ENCODE data around the gene PARG. TPM values are rescaled to one million over a fixed set of nuclear protein-coding genes. Genes with fewer than 3 reads are reported as not detected.
"Not testable (repeated sequence)": the region's sequence is repeated elsewhere in the genome, so short reads cannot be mapped to it uniquely, and the experiment has no call there.

Gene PARG
- total RNA-seq, 6 experiments from 2014 or later, result 18.0 to 23.7 (median 20.9) TPM

DNA sequence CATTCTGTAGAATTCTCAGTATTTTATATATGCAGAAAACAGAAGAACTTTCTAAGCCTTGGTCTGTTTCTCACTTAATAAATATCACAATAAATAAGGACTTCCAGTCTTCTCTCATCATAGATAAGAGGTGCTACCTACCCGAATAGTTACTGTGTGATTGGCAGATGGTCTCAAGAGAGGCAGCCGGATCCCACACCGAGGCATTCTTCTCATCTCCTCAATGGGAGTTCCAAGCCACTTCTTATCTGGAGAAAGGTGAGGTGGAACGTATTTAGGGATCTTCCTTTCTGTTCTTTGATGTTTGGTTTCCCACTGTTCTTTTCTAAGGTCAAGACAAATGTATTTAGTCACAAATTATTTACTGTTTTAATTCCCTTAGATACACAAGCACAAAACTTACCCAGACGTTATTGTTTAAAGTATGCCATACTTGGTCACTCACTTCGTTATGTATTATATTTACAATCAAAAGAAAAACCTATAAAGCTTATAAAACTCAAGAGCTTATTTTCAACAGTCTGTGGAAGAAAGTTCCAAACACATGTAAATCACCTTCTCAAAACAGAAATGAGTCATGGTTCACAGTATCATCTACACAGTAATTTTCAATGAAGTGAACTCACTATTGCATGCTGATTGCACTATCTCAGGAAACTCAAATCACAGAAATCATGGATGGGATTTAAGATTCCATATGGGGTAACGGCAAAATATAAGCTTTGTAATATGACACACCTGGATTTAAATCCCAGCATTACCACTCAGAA is 9.7 kb downstream of the PARG start:
- not testable (repeated sequence) for H3K9me3 Mint-ChIP-seq; DNase-seq; H3K27me3 Mint-ChIP-seq (ENCODE audit: insufficient read depth); H3K36me3 Mint-ChIP-seq (ENCODE audit: low read depth); H3K4me3 Mint-ChIP-seq; H3K27ac Mint-ChIP-seq
- peaks cover 12% of the 10 kb centered on the region for H3K4me1 Mint-ChIP-seq (ENCODE audit: low read depth)

DNA sequence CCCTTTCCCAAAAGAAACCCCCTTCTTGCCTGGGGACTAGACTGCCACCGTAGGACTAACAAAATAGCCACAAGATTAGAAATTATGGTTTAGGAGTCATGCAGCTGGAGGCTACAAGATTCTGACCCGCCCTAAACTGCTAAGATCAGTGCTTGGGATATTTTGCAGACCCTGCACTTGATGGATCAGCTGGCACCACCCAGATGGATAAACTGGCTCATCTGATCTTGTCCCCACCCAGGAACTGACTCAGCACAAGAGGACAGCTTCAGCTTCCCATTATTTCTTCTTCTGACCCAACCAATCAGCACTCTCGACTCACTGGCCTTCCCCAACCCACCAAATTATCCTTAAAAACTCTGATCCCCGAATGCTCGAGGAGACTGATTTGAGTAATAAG is 10.6 kb downstream of the PARG start:
- not testable (repeated sequence) for H3K9me3 Mint-ChIP-seq; H3K4me1 Mint-ChIP-seq (ENCODE audit: low read depth); H3K27me3 Mint-ChIP-seq (ENCODE audit: insufficient read depth); H3K27ac Mint-ChIP-seq; H3K36me3 Mint-ChIP-seq (ENCODE audit: low read depth); DNase-seq; H3K4me3 Mint-ChIP-seq

DNA sequence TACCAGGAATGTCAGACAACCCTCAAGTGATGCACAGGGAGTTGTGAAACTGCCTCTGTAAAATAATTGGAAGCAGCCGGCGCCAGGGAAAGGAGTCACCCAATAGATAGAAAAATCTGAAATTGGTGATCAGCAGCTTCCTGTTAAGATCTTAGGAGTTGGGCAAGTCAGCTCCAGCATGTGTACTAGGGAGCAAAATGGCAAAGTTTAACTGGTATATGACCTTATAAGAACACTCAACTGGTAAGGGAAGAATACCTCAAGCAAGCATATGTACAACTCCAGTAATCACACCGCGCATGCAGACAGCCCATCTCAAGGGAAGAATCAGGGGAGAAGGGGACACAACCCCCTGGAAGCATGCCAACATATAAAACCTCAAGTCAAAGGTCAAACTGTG is 18.3 kb downstream of the PARG start:
- H3K4me1 Mint-ChIP-seq (ENCODE audit: low read depth); H3K9me3 Mint-ChIP-seq; H3K27me3 Mint-ChIP-seq (ENCODE audit: insufficient read depth); H3K4me3 Mint-ChIP-seq; H3K27ac Mint-ChIP-seq; DNase-seq; H3K36me3 Mint-ChIP-seq (ENCODE audit: low read depth): not testable (repeated sequence)

DNA sequence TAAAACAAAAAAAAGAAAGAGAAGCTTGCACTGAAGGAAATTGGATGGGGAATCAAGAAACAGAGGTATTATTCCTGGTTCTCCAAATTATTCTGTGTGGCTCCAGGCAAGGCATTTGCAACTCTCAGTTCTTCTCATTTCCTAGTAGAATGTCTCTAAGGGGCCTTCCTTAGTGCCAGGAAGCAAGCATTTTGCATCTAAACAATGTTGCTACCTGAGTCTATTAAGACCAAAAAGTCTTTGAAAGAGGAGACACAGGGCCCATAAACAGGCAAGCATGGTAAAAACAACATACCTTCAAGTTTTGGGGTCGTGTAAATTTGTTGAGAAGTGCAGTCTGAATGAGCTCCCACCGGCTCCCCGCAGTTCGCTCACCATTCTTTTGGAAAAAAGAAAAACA is 19.8 kb downstream of the PARG start:
- H3K36me3 Mint-ChIP-seq (ENCODE audit: low read depth); H3K27me3 Mint-ChIP-seq (ENCODE audit: insufficient read depth); DNase-seq; H3K4me3 Mint-ChIP-seq; H3K4me1 Mint-ChIP-seq (ENCODE audit: low read depth); H3K27ac Mint-ChIP-seq; H3K9me3 Mint-ChIP-seq: not testable (repeated sequence)

DNA sequence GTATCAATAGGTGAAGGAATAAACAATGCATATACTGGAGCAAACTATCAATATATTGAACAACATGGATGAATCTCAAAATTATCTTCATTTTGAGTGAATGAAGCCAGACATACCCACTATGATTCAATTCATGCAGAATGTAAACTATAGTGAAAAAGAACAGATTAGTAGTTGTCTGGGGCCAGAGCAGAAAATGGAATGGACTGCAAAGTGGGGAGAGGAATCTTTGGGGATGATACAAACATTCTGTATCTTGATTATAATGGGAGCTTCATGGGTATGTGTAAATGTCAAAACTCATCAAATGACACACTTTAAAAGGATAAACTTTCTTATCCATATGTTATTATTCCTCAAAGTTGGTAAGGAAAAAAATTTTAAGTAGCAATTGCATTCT is 23.9 kb downstream of the PARG start:
- not testable (repeated sequence) for H3K9me3 Mint-ChIP-seq

DNA sequence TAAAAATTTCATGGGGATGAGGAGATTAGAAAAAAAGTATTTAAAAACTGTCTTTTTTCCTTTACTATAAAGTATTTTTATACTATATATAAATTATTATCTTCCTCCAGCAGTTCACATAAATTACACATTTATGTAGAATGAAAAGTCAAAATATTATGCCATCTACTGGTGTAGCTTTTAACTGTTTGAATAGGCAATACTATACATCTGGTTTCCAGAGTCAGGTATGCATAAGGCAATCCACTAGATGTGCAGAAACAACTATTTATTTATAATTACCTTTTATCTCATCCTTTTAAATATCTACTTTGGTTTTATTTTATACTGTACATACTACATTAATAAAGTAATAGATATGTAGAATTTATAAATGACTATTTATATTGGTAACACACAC is 25.4 kb downstream of the PARG start:
- not testable (repeated sequence) for DNase-seq; H3K36me3 Mint-ChIP-seq (ENCODE audit: low read depth); H3K4me3 Mint-ChIP-seq; H3K27me3 Mint-ChIP-seq (ENCODE audit: insufficient read depth); H3K27ac Mint-ChIP-seq; H3K9me3 Mint-ChIP-seq
- peaks cover 12% of the 10 kb centered on the region for H3K4me1 Mint-ChIP-seq (ENCODE audit: low read depth)
- TF ChIP-seq, protein P1, sequence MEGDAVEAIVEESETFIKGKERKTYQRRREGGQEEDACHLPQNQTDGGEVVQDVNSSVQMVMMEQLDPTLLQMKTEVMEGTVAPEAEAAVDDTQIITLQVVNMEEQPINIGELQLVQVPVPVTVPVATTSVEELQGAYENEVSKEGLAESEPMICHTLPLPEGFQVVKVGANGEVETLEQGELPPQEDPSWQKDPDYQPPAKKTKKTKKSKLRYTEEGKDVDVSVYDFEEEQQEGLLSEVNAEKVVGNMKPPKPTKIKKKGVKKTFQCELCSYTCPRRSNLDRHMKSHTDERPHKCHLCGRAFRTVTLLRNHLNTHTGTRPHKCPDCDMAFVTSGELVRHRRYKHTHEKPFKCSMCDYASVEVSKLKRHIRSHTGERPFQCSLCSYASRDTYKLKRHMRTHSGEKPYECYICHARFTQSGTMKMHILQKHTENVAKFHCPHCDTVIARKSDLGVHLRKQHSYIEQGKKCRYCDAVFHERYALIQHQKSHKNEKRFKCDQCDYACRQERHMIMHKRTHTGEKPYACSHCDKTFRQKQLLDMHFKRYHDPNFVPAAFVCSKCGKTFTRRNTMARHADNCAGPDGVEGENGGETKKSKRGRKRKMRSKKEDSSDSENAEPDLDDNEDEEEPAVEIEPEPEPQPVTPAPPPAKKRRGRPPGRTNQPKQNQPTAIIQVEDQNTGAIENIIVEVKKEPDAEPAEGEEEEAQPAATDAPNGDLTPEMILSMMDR (IDR thresholded peaks at IDR 0.05), result peak; percentile 48; the same call in 1 of the 2 replicates

More for the DNA sequence above, 23.9 kb downstream of the PARG start:
- not testable (repeated sequence) for DNase-seq; H3K4me1 Mint-ChIP-seq (ENCODE audit: low read depth); H3K36me3 Mint-ChIP-seq (ENCODE audit: low read depth); H3K27ac Mint-ChIP-seq; H3K27me3 Mint-ChIP-seq (ENCODE audit: insufficient read depth); H3K4me3 Mint-ChIP-seq

DNA sequence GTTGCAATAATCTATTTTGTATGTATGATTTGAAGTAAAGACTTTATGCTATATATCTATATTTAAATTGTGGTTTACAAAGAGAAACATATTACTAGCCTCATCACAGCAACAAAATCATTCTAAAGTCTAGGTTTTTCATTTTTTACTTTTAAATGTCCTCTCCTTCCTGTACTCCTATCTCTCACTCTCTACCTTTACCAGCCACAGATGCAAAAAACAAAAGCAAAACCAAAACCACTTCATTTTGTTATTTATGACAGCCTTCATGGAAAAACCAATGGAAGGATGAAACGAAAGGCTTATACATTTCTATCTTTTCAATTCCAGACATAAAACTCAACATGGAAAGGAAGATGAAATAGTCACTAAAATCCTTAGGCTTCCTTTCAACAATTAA is 31.5 kb downstream of the PARG start:
- H3K27me3 Mint-ChIP-seq (ENCODE audit: insufficient read depth); H3K4me3 Mint-ChIP-seq; DNase-seq; H3K36me3 Mint-ChIP-seq (ENCODE audit: low read depth); H3K9me3 Mint-ChIP-seq; H3K27ac Mint-ChIP-seq: not testable (repeated sequence)
- H3K4me1 Mint-ChIP-seq (ENCODE audit: low read depth), result peaks cover 18% of the 10 kb centered on the region

DNA sequence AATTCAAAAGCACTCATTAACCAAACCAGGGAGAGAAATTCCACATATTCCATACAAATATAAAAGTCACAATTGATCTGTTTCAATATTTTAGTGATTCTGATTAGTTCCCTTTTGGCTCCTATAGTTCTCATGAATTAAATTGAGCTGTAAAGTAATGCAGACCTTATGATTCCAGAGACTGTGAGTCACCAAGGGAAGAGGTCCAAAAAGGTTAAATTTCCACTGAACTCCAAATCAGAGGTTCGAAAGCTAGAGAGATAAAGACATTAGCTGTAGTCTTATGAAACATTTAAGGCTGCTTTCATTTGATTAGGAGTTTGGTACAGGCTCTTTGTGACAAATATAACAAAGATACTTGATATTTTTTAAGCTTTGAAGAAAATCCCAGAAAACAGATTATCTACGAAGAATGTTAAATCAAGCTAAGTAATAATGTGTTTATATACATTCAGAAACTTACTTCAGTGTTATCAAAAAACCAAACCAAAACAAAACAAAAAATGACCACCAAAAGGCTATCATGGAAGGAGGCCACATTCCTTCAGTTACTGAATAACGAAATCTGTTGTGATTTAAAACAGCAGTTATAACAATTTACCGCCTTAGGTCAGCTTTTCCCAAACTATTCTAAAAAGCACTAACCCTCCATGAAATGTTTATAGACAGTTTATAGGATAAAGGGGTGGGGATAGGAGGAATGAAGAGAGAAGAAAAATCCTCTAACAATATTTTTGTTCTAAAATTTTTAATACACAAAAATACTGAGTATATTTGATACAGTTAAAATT is 33.3 kb downstream of the PARG start:
- Mint-ChIP-seq H3K4me3 (peak overlapping the region; percentile 36; the same call in 1 of the 2 replicates), H3K27ac (peak overlapping the region; percentile 38; the same call in 1 of the 2 replicates), H3K4me1 (ENCODE audit: low read depth) (peaks cover 26% of the 10 kb centered on the region)
- H3K9me3 Mint-ChIP-seq; DNase-seq; H3K36me3 Mint-ChIP-seq (ENCODE audit: low read depth); H3K27me3 Mint-ChIP-seq (ENCODE audit: insufficient read depth): not testable (repeated sequence)

DNA sequence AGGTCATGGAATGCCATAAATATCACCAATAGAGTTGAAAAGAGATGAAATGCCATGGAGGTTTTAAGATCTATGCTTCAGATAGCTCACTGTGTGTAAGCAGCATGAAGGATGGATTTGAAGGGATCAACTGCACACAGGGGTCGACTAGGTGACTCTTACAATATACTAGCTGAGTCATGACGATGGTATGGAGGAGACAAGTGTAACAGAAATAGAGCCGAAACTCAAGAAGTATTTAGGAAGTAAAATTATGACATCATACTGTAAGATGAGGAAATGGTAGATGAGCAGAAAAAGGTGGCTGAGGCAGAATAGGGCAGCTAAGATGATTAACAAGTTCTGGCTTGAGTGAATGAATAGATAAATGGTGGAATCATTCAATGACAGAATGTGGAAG is 38.0 kb downstream of the PARG start:
- not testable (repeated sequence) for H3K27ac Mint-ChIP-seq; DNase-seq; H3K9me3 Mint-ChIP-seq; H3K4me3 Mint-ChIP-seq; H3K27me3 Mint-ChIP-seq (ENCODE audit: insufficient read depth); H3K36me3 Mint-ChIP-seq (ENCODE audit: low read depth)
- peaks cover 18% of the 10 kb centered on the region for H3K4me1 Mint-ChIP-seq (ENCODE audit: low read depth)

DNA sequence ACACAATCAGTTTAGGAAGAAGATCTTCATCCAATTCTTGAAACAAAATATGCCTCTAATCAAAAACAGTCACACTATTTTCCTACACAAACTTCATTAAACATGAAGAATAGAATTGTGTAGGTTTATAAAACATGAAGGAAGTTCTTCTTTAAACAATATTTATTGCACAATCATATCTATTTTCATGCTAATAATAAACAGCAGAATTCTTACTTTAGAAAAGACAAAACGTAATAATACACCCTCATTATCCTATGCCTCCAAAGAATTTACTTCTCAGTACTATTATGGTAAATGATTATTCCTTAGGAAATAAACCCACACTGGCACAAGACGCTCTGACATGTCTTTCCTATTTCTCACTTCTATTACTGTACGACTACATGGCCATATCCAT is 41.4 kb downstream of the PARG start:
- H3K4me1 Mint-ChIP-seq (ENCODE audit: low read depth); H3K27me3 Mint-ChIP-seq (ENCODE audit: insufficient read depth); DNase-seq; H3K9me3 Mint-ChIP-seq; H3K27ac Mint-ChIP-seq; H3K4me3 Mint-ChIP-seq: not testable (repeated sequence)
- peaks cover 21% of the 10 kb centered on the region for H3K36me3 Mint-ChIP-seq (ENCODE audit: low read depth)

DNA sequence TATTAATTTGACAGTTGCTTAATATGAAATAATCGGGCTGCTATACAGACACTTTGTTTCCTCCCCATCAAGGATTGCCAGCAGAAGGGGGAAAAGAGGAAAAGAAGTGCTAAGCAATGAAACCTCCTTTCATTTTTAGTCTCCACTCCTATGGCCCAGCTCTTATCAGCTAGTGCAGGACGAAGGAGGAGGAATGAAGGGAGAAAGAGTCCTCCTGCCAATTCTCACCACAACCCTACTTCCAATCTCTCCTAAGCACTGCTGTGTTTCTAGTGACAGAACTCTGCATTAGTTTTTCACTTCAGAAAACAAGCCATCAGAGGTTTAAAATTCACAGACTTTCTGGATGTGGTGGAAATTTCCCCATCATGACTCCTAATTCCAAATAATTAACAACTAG is 41.8 kb downstream of the PARG start:
- H3K4me1 Mint-ChIP-seq (ENCODE audit: low read depth); H3K27ac Mint-ChIP-seq; H3K27me3 Mint-ChIP-seq (ENCODE audit: insufficient read depth); H3K4me3 Mint-ChIP-seq; DNase-seq; H3K9me3 Mint-ChIP-seq: not testable (repeated sequence)
- peaks cover 22% of the 10 kb centered on the region for H3K36me3 Mint-ChIP-seq (ENCODE audit: low read depth)

All from HFFc6 (cell line).